RWPE2 (cell line): ENCODE measurements around the gene C22orf31.

ENCODE experiments used
- ATAC-seq: fragments of 200-7000 bp; cut with Tn5 transposase; 3 replicates; pipeline ENCODE4 v1.9.1; 2021; ENCODE audit warnings: low read depth
- DNase-seq: peaks from one replicate; pipeline ENCODE4 v3.0.0-alpha.2; 2020; ENCODE audit warnings: low spot score
- H3K27ac ChIP-seq: fragments of 450-650 bp; 2 replicates; pipeline ENCODE4 v1.5.1; 2017; ENCODE audit warnings: mild to moderate bottlenecking; ENCODE audit not compliant: poor library complexity, severe bottlenecking
- H3K27me3 ChIP-seq: fragments of 250-450 bp; sonication (Bioruptor Pico); 2 replicates; pipeline ENCODE4 v1.5.1; 2021; ENCODE audit warnings: mild to moderate bottlenecking, moderate library complexity; ENCODE audit not compliant: insufficient read depth, poor library complexity, severe bottlenecking
- H3K36me3 ChIP-seq: fragments of 250-450 bp; sonication (Bioruptor Pico); 2 replicates; pipeline ENCODE4 v1.5.1; 2020; ENCODE audit warnings: low read depth, mild to moderate bottlenecking, moderate library complexity
- H3K4me1 ChIP-seq: fragments of 250-450 bp; sonication (Bioruptor Pico); 2 replicates; pipeline ENCODE4 v1.5.1; 2021; ENCODE audit warnings: mild to moderate bottlenecking, moderate library complexity; ENCODE audit not compliant: insufficient read depth, poor library complexity, severe bottlenecking
- H3K4me3 ChIP-seq: fragments of 250-450 bp; sonication (Bioruptor Pico); 2 replicates; pipeline ENCODE4 v1.5.1; 2021; ENCODE audit warnings: mild to moderate bottlenecking, moderate library complexity; ENCODE audit not compliant: severe bottlenecking
- H3K9me3 ChIP-seq: fragments of 250-450 bp; sonication (Bioruptor Pico); 2 replicates; pipeline ENCODE4 v1.5.1; 2021; ENCODE audit warnings: mild to moderate bottlenecking, moderate library complexity; ENCODE audit not compliant: severe bottlenecking
- TF ChIP-seq, protein P1 (sequence below): fragments of 450-650 bp; IDR thresholded peaks from one replicate; pipeline ENCODE4 v1.5.1; 2017; ENCODE audit warnings: mild to moderate bottlenecking, moderate library complexity; ENCODE audit not compliant: poor library complexity, severe bottlenecking

The C22orf31 gene

DNA sequence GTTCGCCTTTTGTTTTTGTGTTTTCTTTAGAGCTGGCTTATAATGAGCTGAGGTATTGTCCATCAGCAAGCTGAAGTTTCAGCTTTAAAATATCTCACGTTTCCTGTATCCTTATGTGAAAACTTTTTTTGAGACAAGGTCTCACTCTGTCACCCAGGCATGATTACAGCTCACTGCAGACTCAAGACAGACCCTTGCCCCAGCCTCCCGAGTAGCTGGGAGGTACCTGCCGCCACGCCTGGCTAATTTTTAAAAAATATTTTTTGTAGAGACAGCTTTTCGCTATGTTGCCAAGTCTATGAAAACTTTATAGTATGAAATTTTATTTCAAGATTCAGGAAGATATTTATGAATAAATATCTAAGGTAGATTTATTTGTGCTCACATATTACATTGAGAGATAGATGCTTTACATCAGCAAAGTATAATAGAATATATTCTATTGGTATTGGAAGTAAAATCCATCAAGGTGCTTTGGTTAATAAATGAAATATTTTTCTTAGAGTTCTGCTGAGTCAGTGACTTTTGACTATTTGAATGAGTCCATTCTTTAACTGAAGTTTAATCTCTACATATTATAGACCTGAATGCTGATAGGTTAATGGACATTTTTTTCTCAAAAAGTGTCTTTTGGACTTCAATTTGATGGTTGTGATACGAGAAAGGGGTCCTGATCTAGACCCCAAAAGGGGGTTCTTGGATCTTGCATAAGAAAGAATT, 21.4 kb upstream of the C22orf31 start:
- Histone ChIP-seq H3K27me3 (no peaks in the 10 kb centered on the region), H3K4me1 (no peaks in the 10 kb centered on the region), H3K4me3 (no peak overlapping the region), H3K27ac (no peak overlapping the region), H3K9me3 (no peaks in the 10 kb centered on the region), H3K36me3 (no peaks in the 10 kb centered on the region)
- TF ChIP-seq, protein P1, sequence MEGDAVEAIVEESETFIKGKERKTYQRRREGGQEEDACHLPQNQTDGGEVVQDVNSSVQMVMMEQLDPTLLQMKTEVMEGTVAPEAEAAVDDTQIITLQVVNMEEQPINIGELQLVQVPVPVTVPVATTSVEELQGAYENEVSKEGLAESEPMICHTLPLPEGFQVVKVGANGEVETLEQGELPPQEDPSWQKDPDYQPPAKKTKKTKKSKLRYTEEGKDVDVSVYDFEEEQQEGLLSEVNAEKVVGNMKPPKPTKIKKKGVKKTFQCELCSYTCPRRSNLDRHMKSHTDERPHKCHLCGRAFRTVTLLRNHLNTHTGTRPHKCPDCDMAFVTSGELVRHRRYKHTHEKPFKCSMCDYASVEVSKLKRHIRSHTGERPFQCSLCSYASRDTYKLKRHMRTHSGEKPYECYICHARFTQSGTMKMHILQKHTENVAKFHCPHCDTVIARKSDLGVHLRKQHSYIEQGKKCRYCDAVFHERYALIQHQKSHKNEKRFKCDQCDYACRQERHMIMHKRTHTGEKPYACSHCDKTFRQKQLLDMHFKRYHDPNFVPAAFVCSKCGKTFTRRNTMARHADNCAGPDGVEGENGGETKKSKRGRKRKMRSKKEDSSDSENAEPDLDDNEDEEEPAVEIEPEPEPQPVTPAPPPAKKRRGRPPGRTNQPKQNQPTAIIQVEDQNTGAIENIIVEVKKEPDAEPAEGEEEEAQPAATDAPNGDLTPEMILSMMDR, result no peak
- no peak for ATAC-seq
- no peak for DNase-seq

DNA sequence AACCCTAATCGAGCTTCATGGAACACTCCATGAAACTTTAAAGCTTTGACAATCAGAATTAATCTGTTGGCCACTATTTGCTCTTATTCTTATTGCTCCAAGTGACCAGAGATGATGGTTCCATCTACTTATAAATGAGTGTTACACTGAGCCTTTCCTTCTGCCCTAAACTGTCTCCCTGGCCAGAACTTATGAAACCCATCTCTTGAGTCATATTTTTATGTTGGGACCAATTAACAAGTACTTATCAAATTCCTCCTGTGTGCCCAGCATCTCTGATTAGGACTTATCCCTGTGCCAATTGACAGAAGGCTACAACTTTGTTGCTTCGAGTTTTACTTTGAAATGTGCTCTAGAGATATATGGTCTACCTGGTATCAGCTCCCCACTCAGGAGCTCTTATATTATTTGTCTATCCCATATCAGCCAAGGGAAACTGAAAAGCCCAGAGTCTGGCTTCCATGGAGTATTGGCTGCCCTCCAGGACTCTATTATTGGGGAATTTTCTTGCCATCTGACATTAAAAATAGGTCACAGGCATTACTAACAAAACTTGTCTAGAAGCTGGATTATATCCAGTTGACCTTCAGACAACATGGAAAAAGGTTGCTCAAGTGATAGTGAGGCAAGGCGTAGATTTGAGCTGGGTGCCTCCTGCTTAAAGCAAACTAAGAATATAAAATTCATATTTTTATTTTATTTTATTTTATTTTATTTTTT, 20.0 kb upstream of the C22orf31 start:
- TF ChIP-seq, protein P1, result no peak
- Histone ChIP-seq H3K36me3 (no peaks in the 10 kb centered on the region), H3K4me1 (no peaks in the 10 kb centered on the region), H3K27ac (no peak overlapping the region), H3K4me3 (no peak overlapping the region), H3K27me3 (no peaks in the 10 kb centered on the region), H3K9me3 (no peaks in the 10 kb centered on the region)
- ATAC-seq (no peak), DNase-seq (no peak)

DNA sequence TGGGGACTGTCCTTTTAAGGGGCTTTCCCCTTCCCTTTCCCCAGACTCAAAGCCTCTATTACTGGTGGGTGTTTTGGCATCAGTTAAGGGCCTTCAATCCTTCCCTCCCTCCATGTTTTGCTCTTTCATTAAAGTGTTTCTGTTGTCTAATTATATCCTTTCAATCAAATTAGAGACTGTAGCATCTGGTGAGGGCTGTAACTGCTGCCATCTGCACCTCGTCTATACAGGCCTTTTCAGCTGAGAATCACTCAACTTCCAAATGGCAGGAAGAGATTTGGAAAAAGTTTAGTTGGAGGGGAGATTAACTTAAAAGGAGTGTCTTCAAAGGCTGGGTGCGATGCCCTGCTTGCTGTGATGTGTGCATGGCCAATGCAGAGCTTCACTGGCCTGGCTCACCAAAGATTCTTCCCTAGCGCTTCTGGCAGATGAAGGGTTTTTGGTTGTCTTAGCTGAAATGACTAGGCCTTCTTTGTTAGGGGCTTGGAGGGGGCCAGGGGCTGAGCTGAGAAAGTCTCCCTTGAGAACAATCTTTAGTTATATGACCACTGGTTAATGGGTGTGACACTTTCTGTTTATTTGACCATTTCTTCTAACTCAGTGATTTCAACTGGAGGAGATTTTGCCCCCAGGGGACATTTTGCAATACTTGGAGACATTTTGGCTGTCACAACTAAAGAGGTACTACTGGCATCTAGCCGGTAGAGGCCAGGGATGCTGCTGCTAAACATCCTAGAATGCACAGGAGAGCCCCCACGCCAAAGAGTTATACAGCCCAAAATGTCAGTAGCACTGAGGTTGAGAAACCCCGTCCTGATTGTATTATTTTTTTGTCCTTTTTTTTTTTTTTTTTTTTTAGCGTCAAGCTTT, 18.7 kb upstream of the C22orf31 start:
- Histone ChIP-seq H3K27me3 (no peaks in the 10 kb centered on the region), H3K4me3 (no peak overlapping the region), H3K27ac (no peak overlapping the region), H3K9me3 (no peaks in the 10 kb centered on the region), H3K4me1 (no peaks in the 10 kb centered on the region), H3K36me3 (no peaks in the 10 kb centered on the region)
- ATAC-seq, result no peak
- TF ChIP-seq, protein P1, result no peak
- DNase-seq, result no peak

DNA sequence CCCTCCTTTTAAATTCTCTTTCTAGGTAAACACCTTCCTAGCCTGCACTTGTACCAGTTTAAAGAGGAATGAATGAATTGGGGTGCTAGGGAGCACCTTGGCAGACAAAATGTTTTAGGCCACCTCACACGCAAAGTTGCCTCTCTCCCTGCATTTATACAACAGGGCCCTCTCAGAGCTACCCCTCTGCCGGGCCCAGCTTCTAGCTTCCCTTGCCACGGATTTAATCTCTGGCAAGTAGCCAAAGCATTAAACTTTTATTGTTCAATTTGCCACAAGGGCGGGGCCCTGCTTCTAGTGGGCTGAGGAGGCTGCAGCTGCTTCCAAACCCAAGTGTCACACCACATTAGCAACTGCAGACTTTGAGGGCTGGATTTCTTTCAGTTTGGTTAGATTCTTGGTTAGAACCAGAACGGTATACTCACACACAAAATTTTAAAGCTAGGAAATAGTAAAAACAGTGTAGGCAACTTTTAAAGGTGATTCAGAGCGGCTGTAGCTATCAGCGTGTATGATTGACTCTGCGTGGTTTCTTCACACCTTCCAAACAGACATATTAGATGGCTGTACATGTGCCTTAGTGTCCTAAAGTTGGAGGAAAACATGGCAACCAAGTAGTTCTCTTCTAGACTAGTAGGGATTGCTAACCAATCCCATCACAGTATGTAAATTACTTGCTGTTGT, 17.7 kb upstream of the C22orf31 start:
- no peak for ATAC-seq
- H3K4me1 ChIP-seq, result no peaks in the 10 kb centered on the region
- TF ChIP-seq, protein P1, result no peak

More for the DNA sequence above, 17.7 kb upstream of the C22orf31 start:
- H3K27ac ChIP-seq, result no peak overlapping the region
- no peak for DNase-seq
- no peaks in the 10 kb centered on the region for H3K9me3 ChIP-seq
- no peaks in the 10 kb centered on the region for H3K27me3 ChIP-seq
- H3K4me3 ChIP-seq, result no peak overlapping the region
- no peaks in the 10 kb centered on the region for H3K36me3 ChIP-seq
